Tibial nerve (tissue), 3 donors: Measurements from ENCODE around the gene ALKBH4.

Source experiments
- POLR2A ChIP-seq, 2 donors: fragments of 450-650 bp; IDR thresholded peaks; one replicate each; pipeline ENCODE4 v1.6.1; 2017; ENCODE audit warnings: antibody characterized with exemption in 2 of 2, mild to moderate bottlenecking in 2 of 2, moderate library complexity in 2 of 2
- TF ChIP-seq, protein P1 (sequence below), 5 experiments: fragments of 200-600 bp in 3 of 5; fragments of 450-650 bp in 2 of 5; sonication (generic) in 3 of 5; IDR thresholded peaks; one replicate each; pipeline ENCODE4 v1.5.1; 2016 to 2019; ENCODE audit warnings: antibody characterized with exemption in 5 of 5, mild to moderate bottlenecking in 3 of 5, moderate library complexity in 2 of 5

DNA sequence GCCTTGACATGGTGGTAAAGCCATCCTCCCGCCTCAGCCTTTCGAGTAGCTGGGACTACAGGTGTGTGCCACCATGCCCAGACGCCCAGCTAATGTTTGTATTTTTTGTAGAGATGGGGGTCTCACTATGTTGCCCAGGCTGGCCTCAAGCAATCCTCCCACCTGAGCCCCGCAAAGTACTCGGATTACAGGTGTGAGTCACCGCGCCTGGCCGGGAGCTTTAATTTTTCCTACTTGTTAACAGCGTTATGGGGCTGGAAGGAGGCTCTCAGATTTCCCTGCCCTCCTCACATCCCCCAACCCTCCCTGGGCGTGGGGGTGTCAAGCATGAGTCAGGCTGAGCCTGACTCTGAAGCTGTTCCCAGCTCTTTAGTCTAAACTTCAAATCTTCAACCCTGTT lies 8.3 kb downstream of the ALKBH4 start:
- TF ChIP-seq POLR2A (IDR thresholded peaks at IDR 0.05), result no peak
- TF ChIP-seq, protein P1, sequence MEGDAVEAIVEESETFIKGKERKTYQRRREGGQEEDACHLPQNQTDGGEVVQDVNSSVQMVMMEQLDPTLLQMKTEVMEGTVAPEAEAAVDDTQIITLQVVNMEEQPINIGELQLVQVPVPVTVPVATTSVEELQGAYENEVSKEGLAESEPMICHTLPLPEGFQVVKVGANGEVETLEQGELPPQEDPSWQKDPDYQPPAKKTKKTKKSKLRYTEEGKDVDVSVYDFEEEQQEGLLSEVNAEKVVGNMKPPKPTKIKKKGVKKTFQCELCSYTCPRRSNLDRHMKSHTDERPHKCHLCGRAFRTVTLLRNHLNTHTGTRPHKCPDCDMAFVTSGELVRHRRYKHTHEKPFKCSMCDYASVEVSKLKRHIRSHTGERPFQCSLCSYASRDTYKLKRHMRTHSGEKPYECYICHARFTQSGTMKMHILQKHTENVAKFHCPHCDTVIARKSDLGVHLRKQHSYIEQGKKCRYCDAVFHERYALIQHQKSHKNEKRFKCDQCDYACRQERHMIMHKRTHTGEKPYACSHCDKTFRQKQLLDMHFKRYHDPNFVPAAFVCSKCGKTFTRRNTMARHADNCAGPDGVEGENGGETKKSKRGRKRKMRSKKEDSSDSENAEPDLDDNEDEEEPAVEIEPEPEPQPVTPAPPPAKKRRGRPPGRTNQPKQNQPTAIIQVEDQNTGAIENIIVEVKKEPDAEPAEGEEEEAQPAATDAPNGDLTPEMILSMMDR (IDR thresholded peaks at IDR 0.05), result no peak
